WTC11 (cell line): Measurements from ENCODE around the gene NBEA.

Source experiments
- ATF1 ChIP-seq: sonication (generic); formaldehyde crosslinking; IDR thresholded peaks from 2 replicates; pipeline ENCODE4 v1.8.1; 2023; ENCODE audit warnings: mild to moderate bottlenecking, moderate library complexity, missing genetic modification reagents
- CTCF ChIP-seq: fragments of 200-600 bp; IDR thresholded peaks from 2 replicates; pipeline ENCODE4 v1.8.0; 2022; ENCODE audit warnings: antibody characterized with exemption
- ZNF121 ChIP-seq: sonication (generic); formaldehyde crosslinking; IDR thresholded peaks from 2 replicates; pipeline ENCODE4 v1.8.0; 2023; ENCODE audit warnings: missing genetic modification reagents
- TF ChIP-seq, protein P1 (sequence below): sonication (generic); formaldehyde crosslinking; IDR thresholded peaks from 2 replicates; pipeline ENCODE4 v1.8.1; 2023; ENCODE audit warnings: mild to moderate bottlenecking, missing genetic modification reagents, moderate library complexity
- TF ChIP-seq, protein P2 (sequence below): fragments of 250-450 bp; sonication (Bioruptor Pico); IDR thresholded peaks from 2 replicates; pipeline ENCODE4 v1.9.0; 2021; ENCODE audit warnings: mild to moderate bottlenecking

DNA sequence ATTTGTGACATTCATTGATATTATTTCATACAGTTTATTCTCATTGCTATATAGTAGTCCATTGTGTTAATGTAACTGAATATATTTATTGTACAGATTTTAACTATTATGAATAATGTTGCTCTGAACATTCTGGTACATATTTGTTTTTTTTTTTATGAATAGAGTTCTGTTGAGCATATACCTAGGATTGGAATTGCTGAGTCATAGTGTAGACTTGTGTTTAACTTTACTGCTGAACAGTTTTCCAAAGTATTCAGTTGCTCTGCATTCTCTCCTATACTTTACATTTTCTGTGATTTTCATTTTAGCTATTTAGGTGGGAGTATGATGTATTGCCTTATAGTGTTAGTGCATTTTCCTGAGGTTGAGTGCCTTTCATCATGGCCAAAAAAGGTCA is 436.9 kb downstream of the NBEA start:
- TF ChIP-seq ZNF121 (CRISPR knock-in tag) (no peak), CTCF (no peak), ATF1 (CRISPR knock-in tag) (no peak)
- TF ChIP-seq, protein P1, sequence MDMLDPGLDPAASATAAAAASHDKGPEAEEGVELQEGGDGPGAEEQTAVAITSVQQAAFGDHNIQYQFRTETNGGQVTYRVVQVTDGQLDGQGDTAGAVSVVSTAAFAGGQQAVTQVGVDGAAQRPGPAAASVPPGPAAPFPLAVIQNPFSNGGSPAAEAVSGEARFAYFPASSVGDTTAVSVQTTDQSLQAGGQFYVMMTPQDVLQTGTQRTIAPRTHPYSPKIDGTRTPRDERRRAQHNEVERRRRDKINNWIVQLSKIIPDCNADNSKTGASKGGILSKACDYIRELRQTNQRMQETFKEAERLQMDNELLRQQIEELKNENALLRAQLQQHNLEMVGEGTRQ, result no peak
- TF ChIP-seq, protein P2, sequence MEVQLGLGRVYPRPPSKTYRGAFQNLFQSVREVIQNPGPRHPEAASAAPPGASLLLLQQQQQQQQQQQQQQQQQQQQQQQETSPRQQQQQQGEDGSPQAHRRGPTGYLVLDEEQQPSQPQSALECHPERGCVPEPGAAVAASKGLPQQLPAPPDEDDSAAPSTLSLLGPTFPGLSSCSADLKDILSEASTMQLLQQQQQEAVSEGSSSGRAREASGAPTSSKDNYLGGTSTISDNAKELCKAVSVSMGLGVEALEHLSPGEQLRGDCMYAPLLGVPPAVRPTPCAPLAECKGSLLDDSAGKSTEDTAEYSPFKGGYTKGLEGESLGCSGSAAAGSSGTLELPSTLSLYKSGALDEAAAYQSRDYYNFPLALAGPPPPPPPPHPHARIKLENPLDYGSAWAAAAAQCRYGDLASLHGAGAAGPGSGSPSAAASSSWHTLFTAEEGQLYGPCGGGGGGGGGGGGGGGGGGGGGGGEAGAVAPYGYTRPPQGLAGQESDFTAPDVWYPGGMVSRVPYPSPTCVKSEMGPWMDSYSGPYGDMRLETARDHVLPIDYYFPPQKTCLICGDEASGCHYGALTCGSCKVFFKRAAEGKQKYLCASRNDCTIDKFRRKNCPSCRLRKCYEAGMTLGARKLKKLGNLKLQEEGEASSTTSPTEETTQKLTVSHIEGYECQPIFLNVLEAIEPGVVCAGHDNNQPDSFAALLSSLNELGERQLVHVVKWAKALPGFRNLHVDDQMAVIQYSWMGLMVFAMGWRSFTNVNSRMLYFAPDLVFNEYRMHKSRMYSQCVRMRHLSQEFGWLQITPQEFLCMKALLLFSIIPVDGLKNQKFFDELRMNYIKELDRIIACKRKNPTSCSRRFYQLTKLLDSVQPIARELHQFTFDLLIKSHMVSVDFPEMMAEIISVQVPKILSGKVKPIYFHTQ, result no peak
